Chondrocyte (in vitro differentiated cells): Measurements from ENCODE around the gene GTF2F2. TPM values are rescaled to one million over a fixed set of nuclear protein-coding genes. Genes with fewer than 3 reads are reported as not detected.
A peak's percentile ranks its signal among the peaks of the same experiment; 100 is the strongest.
"Not testable (repeated sequence)": the region's sequence is repeated elsewhere in the genome, so short reads cannot be mapped to it uniquely, and the experiment has no call there.

Source experiments
- DNase-seq: peaks from one replicate; pipeline ENCODE4 v3.0.0; 2021; ENCODE audit warnings: mixed read lengths, low spot score
- H3K27ac Mint-ChIP-seq: one replicate; pipeline ENCODE4 v1.8.0; 2021; ENCODE audit warnings: mild to moderate bottlenecking, moderate library complexity, mixed read lengths; ENCODE audit not compliant: unreplicated experiment
- H3K27me3 Mint-ChIP-seq: 2 replicates; pipeline ENCODE4 v1.8.0; 2021; ENCODE audit warnings: low read depth, mixed read lengths
- H3K36me3 Mint-ChIP-seq: 2 replicates; pipeline ENCODE4 v1.8.0; 2021; ENCODE audit warnings: low read depth, mixed read lengths
- H3K4me1 Mint-ChIP-seq: 2 replicates; pipeline ENCODE4 v1.8.0; 2021; ENCODE audit warnings: low read depth, mild to moderate bottlenecking, mixed read lengths
- H3K4me3 Mint-ChIP-seq: one replicate; pipeline ENCODE4 v1.8.0; 2021; ENCODE audit warnings: mild to moderate bottlenecking, moderate library complexity, mixed read lengths; ENCODE audit not compliant: unreplicated experiment
- H3K9me3 Mint-ChIP-seq: 2 replicates; pipeline ENCODE4 v1.8.0; 2021; ENCODE audit warnings: low read depth, mixed read lengths
- total RNA-seq: library from RNA; stranded (reverse); gene quantifications from 3 replicates; pipeline ENCODE4 v1.2.1, GENCODE V29; 2021
- TF ChIP-seq, protein P1 (sequence below): fragments of 200-600 bp; sonication (generic); IDR thresholded peaks from 2 replicates; pipeline ENCODE4 v1.5.0; 2021; ENCODE audit warnings: antibody characterized with exemption, mild to moderate bottlenecking, moderate library complexity

The GTF2F2 gene
- total RNA-seq, 1 donor from 2014 or later = 15.6 TPM

DNA sequence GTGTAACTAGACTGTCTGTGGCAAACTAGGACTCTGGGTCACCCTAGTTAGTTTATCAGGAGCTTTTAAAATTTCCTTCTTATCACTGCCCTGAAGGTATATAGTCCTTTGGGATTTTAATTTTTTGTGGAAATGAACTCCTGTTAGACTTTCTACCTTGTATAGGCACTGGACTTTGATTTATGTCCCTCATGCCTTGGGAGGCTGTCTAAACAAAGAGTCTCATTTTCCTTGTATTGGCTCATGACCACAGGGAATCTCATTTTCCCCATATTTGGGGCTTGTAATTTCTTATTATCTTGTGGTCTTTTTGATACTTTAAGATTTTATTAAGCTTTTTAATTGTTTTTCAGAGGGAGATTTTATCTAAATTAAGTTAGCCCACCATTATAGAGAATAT lies 59.1 kb downstream of the GTF2F2 start:
- H3K4me1 Mint-ChIP-seq = peaks cover 38% of the 10 kb centered on the region
- TF ChIP-seq, protein P1, sequence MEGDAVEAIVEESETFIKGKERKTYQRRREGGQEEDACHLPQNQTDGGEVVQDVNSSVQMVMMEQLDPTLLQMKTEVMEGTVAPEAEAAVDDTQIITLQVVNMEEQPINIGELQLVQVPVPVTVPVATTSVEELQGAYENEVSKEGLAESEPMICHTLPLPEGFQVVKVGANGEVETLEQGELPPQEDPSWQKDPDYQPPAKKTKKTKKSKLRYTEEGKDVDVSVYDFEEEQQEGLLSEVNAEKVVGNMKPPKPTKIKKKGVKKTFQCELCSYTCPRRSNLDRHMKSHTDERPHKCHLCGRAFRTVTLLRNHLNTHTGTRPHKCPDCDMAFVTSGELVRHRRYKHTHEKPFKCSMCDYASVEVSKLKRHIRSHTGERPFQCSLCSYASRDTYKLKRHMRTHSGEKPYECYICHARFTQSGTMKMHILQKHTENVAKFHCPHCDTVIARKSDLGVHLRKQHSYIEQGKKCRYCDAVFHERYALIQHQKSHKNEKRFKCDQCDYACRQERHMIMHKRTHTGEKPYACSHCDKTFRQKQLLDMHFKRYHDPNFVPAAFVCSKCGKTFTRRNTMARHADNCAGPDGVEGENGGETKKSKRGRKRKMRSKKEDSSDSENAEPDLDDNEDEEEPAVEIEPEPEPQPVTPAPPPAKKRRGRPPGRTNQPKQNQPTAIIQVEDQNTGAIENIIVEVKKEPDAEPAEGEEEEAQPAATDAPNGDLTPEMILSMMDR = no peak
- no peaks in the 10 kb centered on the region for H3K9me3 Mint-ChIP-seq
- no peak for DNase-seq
- no peaks in the 10 kb centered on the region for H3K36me3 Mint-ChIP-seq
- no peaks in the 10 kb centered on the region for H3K27me3 Mint-ChIP-seq
- H3K27ac Mint-ChIP-seq = peak overlapping the region; percentile 65
- no peak overlapping the region for H3K4me3 Mint-ChIP-seq

DNA sequence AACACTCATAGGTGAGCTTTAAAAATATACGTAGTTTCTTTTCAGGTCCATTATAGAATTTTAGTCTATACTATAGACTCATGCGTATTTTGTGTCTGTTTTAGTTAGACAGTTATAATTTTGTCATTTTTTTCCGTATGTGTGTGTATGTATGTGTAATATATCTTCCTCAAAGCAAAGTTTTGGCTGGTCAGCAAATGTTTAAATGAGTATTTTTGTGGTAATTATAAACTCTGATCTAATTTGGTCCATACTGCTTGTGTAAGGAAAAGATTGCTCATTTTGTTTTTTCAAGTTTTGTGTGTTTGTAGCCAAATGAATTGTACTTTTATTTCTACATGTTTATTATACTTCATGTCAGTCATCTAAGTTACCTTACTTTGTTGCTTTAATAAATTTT lies 60.0 kb downstream of the GTF2F2 start:
- H3K9me3 Mint-ChIP-seq = no peaks in the 10 kb centered on the region
- H3K27me3 Mint-ChIP-seq = no peaks in the 10 kb centered on the region
- TF ChIP-seq, protein P1 = no peak
- DNase-seq = no peak
- H3K4me1 Mint-ChIP-seq = peaks cover 38% of the 10 kb centered on the region
- no peak overlapping the region for H3K4me3 Mint-ChIP-seq
- no peak overlapping the region for H3K27ac Mint-ChIP-seq
- H3K36me3 Mint-ChIP-seq = no peaks in the 10 kb centered on the region

DNA sequence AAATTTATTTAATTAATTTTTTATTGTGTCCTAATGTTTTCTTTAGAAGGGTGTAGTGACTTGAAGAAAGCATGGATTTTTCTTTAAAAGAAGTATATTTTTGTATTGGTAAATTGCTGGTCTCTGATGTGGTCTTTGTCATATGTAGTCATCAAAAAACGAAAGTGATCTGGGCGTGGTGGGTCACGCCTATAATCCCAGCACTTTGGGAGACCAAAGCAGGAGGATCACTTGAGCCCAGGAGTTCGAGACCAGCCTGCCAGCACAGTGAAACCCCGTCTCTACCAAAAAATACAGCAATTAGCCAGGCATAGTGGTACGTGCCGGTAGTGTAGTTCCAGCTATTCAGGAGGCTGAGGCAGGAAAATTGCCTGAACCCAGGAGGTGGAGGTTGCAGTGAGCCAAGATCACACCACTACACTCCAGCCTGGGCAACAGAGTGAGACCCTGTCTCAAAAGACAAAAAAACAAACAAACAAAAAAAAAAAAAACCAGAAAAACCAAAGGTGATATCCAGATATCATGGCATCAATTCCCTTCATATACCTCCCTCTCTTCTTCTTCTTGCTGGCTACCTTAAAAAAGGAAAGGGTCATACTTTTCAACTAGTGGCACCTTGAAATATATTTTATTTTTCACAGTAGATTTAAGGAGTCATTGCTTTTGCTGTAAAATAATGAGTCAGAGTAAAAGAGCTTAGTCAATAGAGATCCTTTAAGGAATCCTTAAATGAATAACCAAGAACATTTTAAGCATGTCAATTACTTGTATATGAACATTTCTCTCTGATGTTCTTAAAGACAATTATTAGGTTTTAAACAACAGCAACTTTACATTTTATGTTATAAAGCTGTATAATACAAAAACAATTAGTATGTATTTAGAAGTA lies 60.6 kb downstream of the GTF2F2 start:
- peaks cover 38% of the 10 kb centered on the region for H3K4me1 Mint-ChIP-seq
- no peaks in the 10 kb centered on the region for H3K9me3 Mint-ChIP-seq
- no peak overlapping the region for H3K27ac Mint-ChIP-seq
- H3K36me3 Mint-ChIP-seq = no peaks in the 10 kb centered on the region
- TF ChIP-seq, protein P1 = no peak
- no peak for DNase-seq
- H3K4me3 Mint-ChIP-seq = no peak overlapping the region
- no peaks in the 10 kb centered on the region for H3K27me3 Mint-ChIP-seq

DNA sequence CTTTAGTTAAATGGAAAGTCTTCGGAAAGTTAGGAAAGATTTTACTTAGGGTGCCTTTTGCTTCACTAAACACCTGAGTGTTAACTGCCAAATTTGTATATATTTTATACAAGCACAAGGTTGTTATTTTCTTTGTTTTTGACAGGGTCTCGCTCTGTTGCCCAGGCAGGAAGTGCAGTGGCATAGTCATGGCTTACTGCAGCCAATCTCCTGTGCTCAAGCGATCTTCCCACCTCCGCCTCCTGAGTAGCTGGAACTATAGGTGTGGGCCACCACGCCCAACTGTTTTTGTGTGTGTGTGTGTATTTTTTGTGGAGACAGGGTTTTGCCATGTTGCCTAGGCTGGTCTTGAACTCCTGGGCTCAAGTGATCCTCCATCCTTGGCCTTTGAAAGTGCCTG lies 64.4 kb downstream of the GTF2F2 start:
- TF ChIP-seq, protein P1 = no peak
- DNase-seq = no peak
- Mint-ChIP-seq H3K36me3 (peaks cover 4% of the 10 kb centered on the region), H3K4me1 (peaks cover 12% of the 10 kb centered on the region), H3K27ac (no peak overlapping the region), H3K9me3 (peaks cover 3% of the 10 kb centered on the region), H3K27me3 (no peaks in the 10 kb centered on the region), H3K4me3 (no peak overlapping the region)

DNA sequence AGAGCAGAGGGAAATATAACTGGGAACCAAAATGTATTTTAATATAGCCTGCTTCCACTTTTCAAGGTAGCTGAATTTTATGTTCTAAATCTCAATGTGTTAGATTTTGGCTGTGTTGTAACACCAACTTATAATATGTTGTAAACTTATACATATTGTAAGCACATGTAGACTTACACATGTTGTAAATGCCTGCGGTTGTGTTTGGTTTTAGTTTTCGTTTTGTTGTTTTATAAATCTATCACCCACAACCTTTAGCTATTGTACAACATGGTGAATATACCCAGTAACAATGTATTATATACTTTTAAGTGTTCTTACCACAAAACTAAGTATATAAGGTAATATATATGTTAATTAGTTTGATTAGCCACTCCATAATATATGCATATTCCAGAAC lies 65.0 kb downstream of the GTF2F2 start:
- Mint-ChIP-seq H3K27ac (no peak overlapping the region), H3K27me3 (no peaks in the 10 kb centered on the region), H3K36me3 (peaks cover 4% of the 10 kb centered on the region), H3K9me3 (peaks cover 3% of the 10 kb centered on the region), H3K4me3 (no peak overlapping the region), H3K4me1 (peaks cover 8% of the 10 kb centered on the region)
- TF ChIP-seq, protein P1 = no peak
- DNase-seq = no peak

DNA sequence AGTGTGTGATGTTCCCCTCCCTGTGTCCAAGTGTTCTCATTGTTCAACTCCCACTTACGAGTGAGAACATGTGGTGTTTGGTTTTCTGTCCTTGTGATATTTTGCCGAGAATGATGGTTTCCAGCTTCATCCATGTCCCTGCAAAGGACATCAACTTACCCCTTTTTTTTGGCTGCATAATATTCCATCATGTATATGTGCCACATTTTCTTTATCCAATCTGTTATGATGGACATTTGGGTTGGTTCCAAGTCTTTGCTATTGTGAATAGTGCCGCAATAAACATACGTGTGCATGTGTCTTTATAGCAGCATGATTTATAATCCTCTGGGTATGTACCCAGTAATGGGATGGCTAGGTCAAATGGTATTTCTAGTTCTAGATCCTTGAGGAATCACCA lies 68.8 kb downstream of the GTF2F2 start:
- not testable (repeated sequence) for H3K27me3 Mint-ChIP-seq, H3K27ac Mint-ChIP-seq, H3K4me3 Mint-ChIP-seq

DNA sequence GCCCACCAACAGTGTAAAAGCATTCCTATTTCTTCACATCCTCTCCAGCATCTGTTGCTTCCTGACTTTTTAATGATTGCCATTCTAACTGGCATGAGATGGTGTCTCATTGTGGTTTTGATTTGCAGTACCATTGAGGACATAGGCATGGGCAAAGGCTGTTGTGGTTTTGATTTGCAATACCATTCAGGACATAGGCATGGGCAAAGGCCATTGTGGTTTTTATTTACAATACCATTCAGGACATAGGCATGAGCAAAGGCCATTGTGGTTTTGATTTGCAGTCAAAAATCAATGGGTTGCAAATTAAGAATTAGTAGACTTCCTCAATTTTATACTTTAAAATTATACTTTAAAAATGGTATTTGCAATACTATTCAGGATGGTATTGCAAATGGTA lies 69.2 kb downstream of the GTF2F2 start:
- not testable (repeated sequence) for DNase-seq, H3K27ac Mint-ChIP-seq, H3K9me3 Mint-ChIP-seq, H3K36me3 Mint-ChIP-seq, H3K27me3 Mint-ChIP-seq, H3K4me3 Mint-ChIP-seq
- H3K4me1 Mint-ChIP-seq = peaks cover 10% of the 10 kb centered on the region

More for the DNA sequence above, 68.8 kb downstream of the GTF2F2 start:
- not testable (repeated sequence) for H3K4me1 Mint-ChIP-seq, H3K9me3 Mint-ChIP-seq, H3K36me3 Mint-ChIP-seq, DNase-seq
